Aorta (tissue), 5 donors: ENCODE measurements around the gene LAMTOR3. TPM values are rescaled to one million over a fixed set of nuclear protein-coding genes. Genes with fewer than 3 reads are reported as not detected.
A peak's percentile ranks its signal among the peaks of the same experiment; 100 is the strongest.

Experiments
- ATAC-seq: fragments of 200-7000 bp; cut with Tn5 transposase; one replicate; pipeline ENCODE4 v1.9.1; 2022; ENCODE audit warnings: moderate library complexity; ENCODE audit not compliant: low FRiP score
- DNase-seq, 2 donors: peaks; one replicate each; pipeline ENCODE4 v3.0.0-alpha.2; 2020
- H3K27ac ChIP-seq, 2 donors: one replicate each; pipeline ENCODE4 v1.5.1; 2013; ENCODE audit warnings: low read length in 2 of 2, mild to moderate bottlenecking in 2 of 2, moderate library complexity in 2 of 2, control low read depth in 1 of 2, inconsistent platforms in 1 of 2, low read depth in 1 of 2
- H3K27me3 ChIP-seq, 2 donors: one replicate each; pipeline ENCODE4 v1.6.1; 2013; ENCODE audit warnings: control low read depth in 1 of 2, low read length in 1 of 2, mild to moderate bottlenecking in 1 of 2, moderate library complexity in 1 of 2; ENCODE audit not compliant: insufficient read depth in 2 of 2, control insufficient read depth in 1 of 2
- H3K36me3 ChIP-seq, 2 donors: one replicate each; pipeline ENCODE4 v1.6.1; 2013; ENCODE audit warnings: control low read depth in 1 of 2, low read length in 1 of 2, mild to moderate bottlenecking in 1 of 2; ENCODE audit not compliant: insufficient read depth in 2 of 2, control insufficient read depth in 1 of 2
- H3K4me1 ChIP-seq, 2 donors: one replicate each; pipeline ENCODE4 v1.6.1; 2013; ENCODE audit warnings: low read length in 2 of 2, control low read depth in 1 of 2, mild to moderate bottlenecking in 1 of 2, moderate library complexity in 1 of 2; ENCODE audit not compliant: insufficient read depth in 2 of 2, control insufficient read depth in 1 of 2
- H3K4me3 ChIP-seq, 2 donors: one replicate each; pipeline ENCODE4 v1.5.1; 2013; ENCODE audit warnings: low read length in 2 of 2, control low read depth in 1 of 2, mild to moderate bottlenecking in 1 of 2
- H3K9me3 ChIP-seq: one replicate; pipeline ENCODE4 v1.6.1; 2013; ENCODE audit warnings: mild to moderate bottlenecking, low read length; ENCODE audit not compliant: control insufficient read depth
- WGBS, 2 donors: extraction: QIAGEN DNeasy Blood & Tissue Kit; methylation state at CpG; one replicate each; pipeline ENCODE4 v1.1.7; 2013; 5-methylcytosine and 5-hydroxymethylcytosine counted together
- intact Hi-C, 2 donors: fragments of 100-400 bp; cut with DNase I; formaldehyde crosslinking; loops; one replicate each; pipeline versions ENCODE4 v1.14.2 to v1.15.0; 2022
- long read RNA-seq, 2 donors: library from polyadenylated mRNA; unstranded; transcript quantifications; one replicate each; pipeline ENCODE4 v2.0.0, GENCODE V29; 2020 to 2021
- polyA plus RNA-seq, 2 donors: library from polyadenylated mRNA; stranded (reverse); fragments of 200-250 nt; gene quantifications; one replicate each; pipeline ENCODE4 v1.2.3, GENCODE V29; 2013
- total RNA-seq, 2 donors: library from RNA; stranded (reverse); fragmentation: NEBNext Ultra II Directional; extraction: Animal tissue kit (Norgen Biotek cat#: 25700); gene quantifications; one replicate each; pipeline ENCODE4 v1.2.1, GENCODE V29; 2021
- donor health status: healthy with polysubstance abuse.
- donor health status: Bipolar disorder and iron deficiency.
- donor health status: DM: no; HTN: no; CAD: no.
- donor health status: DM: no; HTN: no; CAD: no.
- donor health status: DM: yes; HTN: yes; CAD: no.

Gene LAMTOR3
- total RNA-seq (10 to 100 TPM; 31.1 to 31.5 TPM), polyA plus RNA-seq (10 to 100 TPM; 36.9 to 53.1 TPM)
- long read RNA-seq, donor 1, full-length matches to known transcripts = 54 of 61 reads
- long read RNA-seq, donor 1, partial matches to known transcripts = 1 of 61 reads
- long read RNA-seq, donor 1, other reads (novel, unspliced or antisense) = 6 of 61 reads
- long read RNA-seq, donor 2, full-length matches to known transcripts = 20 of 22 reads
- long read RNA-seq, donor 2, partial matches to known transcripts = 0 of 22 reads
- long read RNA-seq, donor 2, other reads (novel, unspliced or antisense) = 2 of 22 reads

- Histone ChIP-seq H3K36me3 (no peaks in the 10 kb centered on the region), H3K9me3 (no peaks in the 10 kb centered on the region), H3K4me3 (peak within 1 kb of the TSS; percentile 84 to 91), H3K27me3 (no peaks in the 10 kb centered on the region), H3K27ac (peak within 1 kb of the TSS in 1 of 2 donors; percentile 70), H3K4me1 (peaks cover 0 to 4% of the 10 kb centered on the region in 2 donors)
- DNase-seq = peak; percentile 95 to 96
- WGBS, 2 donors = 2 to 3% methylated on average over 31 to 40 of the region's 40 CpGs
- intact Hi-C loops = loop anchor here (5.0 kb wide), 2 partner anchors 53 to 332 kb away; partner anchors contain the start of genes DNAJB14 (in 2 of the 2) and TRMT10A (in 1 of the 2)
- ATAC-seq = peak; percentile 98
Observed at GRCh38 chr4:99894161-99894997, at the start of gene LAMTOR3. LAMTOR3 (minus strand) TSS chr4:99894427; CDS start chr4:99893963, 464 bp downstream.

GRCh38 chr4:99938243-99938753 lies 44.1 kb upstream of the LAMTOR3 start:
- H3K27me3 ChIP-seq = no peaks in the 10 kb centered on the region
- DNase-seq = no peak
- no peak overlapping the region for H3K27ac ChIP-seq
- no peak for ATAC-seq
- H3K4me1 ChIP-seq = no peaks in the 10 kb centered on the region
- intact Hi-C loops = no loop called here
- H3K4me3 ChIP-seq = no peak overlapping the region
- WGBS, 2 donors = 91 to 93% methylated on average over 3 of the region's 3 CpGs
- no peaks in the 10 kb centered on the region for H3K9me3 ChIP-seq
- H3K36me3 ChIP-seq = no peaks in the 10 kb centered on the region

GRCh38 chr4:99934891-99935290 lies 40.7 kb upstream of the LAMTOR3 start:
- no peaks in the 10 kb centered on the region for H3K27me3 ChIP-seq
- DNase-seq = no peak
- H3K27ac ChIP-seq = no peak overlapping the region
- no peaks in the 10 kb centered on the region for H3K4me1 ChIP-seq
- H3K36me3 ChIP-seq = no peaks in the 10 kb centered on the region
- no peak for ATAC-seq
- H3K4me3 ChIP-seq = no peak overlapping the region
- intact Hi-C loops = no loop called here
- H3K9me3 ChIP-seq = no peaks in the 10 kb centered on the region

GRCh38 chr4:99927566-99927965 lies 33.3 kb upstream of the LAMTOR3 start:
- DNase-seq (no peak), ATAC-seq (no peak)
- no peak overlapping the region for H3K4me3 ChIP-seq
- intact Hi-C loops = no loop called here
- H3K27ac ChIP-seq = no peak overlapping the region
- peaks cover 0 to 4% of the 10 kb centered on the region in 2 donors for H3K36me3 ChIP-seq
- H3K9me3 ChIP-seq = no peaks in the 10 kb centered on the region
- WGBS, 2 donors = 84 to 85% methylated on average over 2 of the region's 2 CpGs
- H3K27me3 ChIP-seq = no peaks in the 10 kb centered on the region
- no peaks in the 10 kb centered on the region for H3K4me1 ChIP-seq

GRCh38 chr4:99921174-99921573 lies 26.9 kb upstream of the LAMTOR3 start:
- WGBS, 2 donors = 96 to 99% methylated on average over 3 of the region's 3 CpGs
- Histone ChIP-seq H3K27ac (no peak overlapping the region), H3K27me3 (no peaks in the 10 kb centered on the region), H3K36me3 (no peaks in the 10 kb centered on the region), H3K9me3 (no peaks in the 10 kb centered on the region), H3K4me1 (no peaks in the 10 kb centered on the region), H3K4me3 (no peak overlapping the region)
- intact Hi-C loops = no loop called here
- ATAC-seq (no peak), DNase-seq (no peak)

- H3K4me3 ChIP-seq = no peak overlapping the region
- H3K36me3 ChIP-seq = no peaks in the 10 kb centered on the region
- H3K4me1 ChIP-seq = no peaks in the 10 kb centered on the region
- H3K27ac ChIP-seq = no peak overlapping the region
- intact Hi-C loops = no loop called here
- 96 to 97% methylated on average over 2 of the region's 2 CpGs for WGBS, 2 donors
- no peaks in the 10 kb centered on the region for H3K27me3 ChIP-seq
- DNase-seq (no peak), ATAC-seq (no peak)
- no peaks in the 10 kb centered on the region for H3K9me3 ChIP-seq
Observed at GRCh38 chr4:99918656-99919055, 24.4 kb upstream of the LAMTOR3 start.

- H3K4me3 ChIP-seq = no peak overlapping the region
- no peak overlapping the region for H3K27ac ChIP-seq
- H3K36me3 ChIP-seq = no peaks in the 10 kb centered on the region
- no peaks in the 10 kb centered on the region for H3K27me3 ChIP-seq
- DNase-seq (no peak), ATAC-seq (no peak)
- H3K9me3 ChIP-seq = no peaks in the 10 kb centered on the region
- 91 to 96% methylated on average over 3 of the region's 3 CpGs for WGBS, 2 donors
- intact Hi-C loops = no loop called here
- no peaks in the 10 kb centered on the region for H3K4me1 ChIP-seq
Observed at GRCh38 chr4:99917575-99917974, 23.3 kb upstream of the LAMTOR3 start.

- H3K27ac ChIP-seq = no peak overlapping the region
- H3K36me3 ChIP-seq = no peaks in the 10 kb centered on the region
- H3K4me1 ChIP-seq = no peaks in the 10 kb centered on the region
- ATAC-seq = no peak
- no peak overlapping the region for H3K4me3 ChIP-seq
- DNase-seq = no peak
- WGBS, 2 donors = 91 to 97% methylated on average over 2 of the region's 2 CpGs
- intact Hi-C loops = no loop called here
- H3K9me3 ChIP-seq = no peaks in the 10 kb centered on the region
- no peaks in the 10 kb centered on the region for H3K27me3 ChIP-seq
Observed at GRCh38 chr4:99915449-99915848, 21.2 kb upstream of the LAMTOR3 start.
